NOMO-1 (cell line): ENCODE data around the gene CDK5.

ENCODE experiments used
- DNase-seq, 2 experiments: peaks; one replicate each; lab custom pipeline; 2025; ENCODE audit not compliant: unreplicated experiment in 2 of 2; lab: John Stamatoyannopoulos, UW

Gene CDK5

DNA sequence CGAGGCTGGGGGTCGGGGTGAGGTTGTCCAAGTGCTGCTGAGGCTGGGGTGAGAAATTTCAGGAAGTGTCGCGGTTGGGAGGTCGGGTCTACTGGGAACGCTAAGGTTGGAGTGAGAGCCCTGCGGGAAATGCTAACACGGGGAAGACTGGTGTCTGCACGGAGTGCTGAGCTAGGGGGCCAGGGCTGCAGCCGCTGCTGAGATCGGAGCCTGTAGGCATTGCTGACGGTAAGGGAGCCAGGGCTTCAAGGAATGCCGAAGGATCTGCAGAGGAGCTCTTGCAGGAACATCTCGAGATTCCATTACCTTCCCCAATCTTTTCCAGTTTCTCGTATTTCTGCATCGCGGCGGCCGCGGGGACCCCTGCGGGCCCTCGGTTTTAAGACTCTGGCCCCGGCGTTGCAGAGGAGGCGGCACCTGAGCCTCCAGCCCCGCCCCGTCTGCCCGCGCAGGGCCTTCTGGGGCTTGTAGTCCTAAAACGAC is at the start of gene CDK5:
Gene CDK5, minus strand, starts transcription at position 392 of the 483 bp plus-strand sequence. Its CDS starts 49 bp downstream, at position 343.
- no peak for DNase-seq

DNA sequence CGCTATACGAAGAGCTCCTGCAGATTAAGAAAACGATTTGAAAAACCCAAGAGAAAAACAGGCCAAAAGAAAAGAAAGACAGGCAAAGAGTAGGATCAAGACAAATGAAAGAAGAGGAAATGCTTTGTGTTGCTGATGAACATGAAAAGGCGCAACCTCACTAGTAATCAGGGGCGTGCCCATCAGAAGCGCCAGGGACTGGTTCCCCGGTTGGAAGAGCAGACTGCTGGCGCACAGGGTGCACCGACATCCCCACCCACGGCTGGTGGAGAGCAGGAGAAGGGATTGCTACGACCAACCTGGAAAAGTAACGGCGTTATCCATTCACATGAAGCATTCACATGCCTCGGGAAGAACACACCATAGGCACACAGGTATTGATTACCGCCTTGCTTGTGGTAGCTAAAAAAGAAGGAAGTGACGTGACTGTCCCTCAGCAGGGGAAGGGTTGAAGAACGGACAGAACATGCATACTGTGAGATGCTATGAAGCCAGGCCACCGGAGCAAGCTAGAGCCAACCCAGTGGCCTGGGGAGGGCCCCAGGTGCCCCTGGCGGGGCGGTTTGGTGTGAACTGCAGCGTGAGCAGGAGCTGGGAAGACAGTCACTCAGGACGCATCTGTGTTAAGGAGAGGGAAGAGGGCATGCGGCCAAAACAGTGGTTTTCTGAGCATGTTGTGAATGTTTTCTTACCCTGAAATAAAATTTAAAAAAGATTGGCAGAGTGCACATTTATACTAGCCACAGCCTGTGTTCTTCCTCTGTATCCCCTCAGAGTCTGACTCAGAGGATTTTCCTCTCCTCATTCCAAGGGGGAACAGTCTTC is 46.9 kb upstream of the CDK5 start:
- no peak for DNase-seq

DNA sequence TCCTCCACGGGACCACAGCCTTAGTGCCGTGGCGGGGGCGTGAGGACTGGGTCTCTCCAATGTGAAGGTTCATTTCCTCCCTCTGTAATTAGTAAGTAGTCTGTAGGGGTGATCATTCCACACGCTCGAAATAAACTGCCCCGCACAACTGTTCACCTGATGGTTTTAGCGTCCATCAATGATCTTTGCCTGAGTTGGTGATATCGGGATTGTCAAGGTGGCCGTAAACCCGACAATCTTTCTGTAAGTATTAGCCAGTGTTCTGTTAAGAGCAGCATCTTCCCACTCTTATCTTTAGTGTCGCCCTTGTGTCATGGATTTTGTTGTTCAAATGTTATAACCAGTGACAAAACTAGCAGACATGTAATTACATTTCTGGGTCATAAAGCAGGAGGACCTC is 46.3 kb upstream of the CDK5 start:
- DNase-seq = no peak

DNA sequence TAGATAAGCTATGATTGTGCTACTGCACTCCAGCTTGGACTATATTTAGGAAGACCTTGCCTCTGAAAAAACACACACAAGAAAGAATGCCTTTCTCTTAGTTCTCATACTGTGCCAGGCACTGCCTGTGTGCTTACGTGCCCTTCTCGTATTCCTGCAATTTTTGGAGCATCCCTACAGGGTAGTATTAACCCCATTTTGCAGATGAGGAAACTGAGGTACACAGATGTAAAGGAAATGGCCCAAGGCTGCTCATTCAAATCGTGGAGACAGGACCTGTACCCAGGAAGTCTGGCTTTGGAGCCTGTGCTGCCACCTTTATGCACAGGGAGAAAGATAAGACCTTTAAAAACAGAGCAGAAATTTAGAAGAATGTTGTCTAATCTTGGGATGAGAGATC is 45.3 kb upstream of the CDK5 start:
- DNase-seq = no peak

DNA sequence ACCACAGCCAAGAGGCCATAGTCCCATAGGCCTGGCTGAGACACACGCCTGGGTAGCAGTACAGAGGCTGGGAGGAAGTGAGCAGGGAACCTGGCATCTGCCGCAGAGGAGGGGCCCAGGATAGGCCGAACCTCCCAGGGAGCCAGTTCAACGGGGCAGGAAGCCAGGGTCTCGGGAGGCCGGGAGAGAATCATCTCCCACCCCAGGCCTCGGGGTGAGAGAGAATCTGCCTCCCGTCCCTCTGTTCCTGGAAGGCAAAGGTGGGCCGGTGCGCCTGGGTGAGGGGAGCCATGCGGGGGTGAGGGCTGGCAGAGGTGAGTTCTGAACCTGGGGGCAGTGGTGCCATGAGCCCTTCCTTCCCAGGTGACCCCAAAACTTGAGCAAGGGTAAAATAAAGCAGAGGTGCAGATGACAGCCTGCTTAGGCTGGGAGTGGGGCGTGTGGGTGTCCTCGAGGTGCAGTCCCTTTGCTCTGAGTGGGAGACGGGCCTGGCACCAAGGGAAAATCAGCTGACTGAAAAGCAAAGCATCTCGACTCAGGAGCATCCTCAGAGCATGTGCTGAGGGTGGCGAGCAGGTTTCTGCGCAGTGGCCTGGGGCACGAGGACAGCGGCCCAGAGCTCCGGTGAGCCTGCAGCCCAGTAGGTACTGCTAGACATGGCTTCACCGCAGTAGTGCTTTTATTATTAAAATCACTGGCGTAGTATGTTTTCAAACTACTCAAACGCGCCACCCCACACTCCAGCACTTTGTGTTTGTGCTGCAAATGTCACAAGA is 44.1 kb upstream of the CDK5 start:
- no peak for DNase-seq

DNA sequence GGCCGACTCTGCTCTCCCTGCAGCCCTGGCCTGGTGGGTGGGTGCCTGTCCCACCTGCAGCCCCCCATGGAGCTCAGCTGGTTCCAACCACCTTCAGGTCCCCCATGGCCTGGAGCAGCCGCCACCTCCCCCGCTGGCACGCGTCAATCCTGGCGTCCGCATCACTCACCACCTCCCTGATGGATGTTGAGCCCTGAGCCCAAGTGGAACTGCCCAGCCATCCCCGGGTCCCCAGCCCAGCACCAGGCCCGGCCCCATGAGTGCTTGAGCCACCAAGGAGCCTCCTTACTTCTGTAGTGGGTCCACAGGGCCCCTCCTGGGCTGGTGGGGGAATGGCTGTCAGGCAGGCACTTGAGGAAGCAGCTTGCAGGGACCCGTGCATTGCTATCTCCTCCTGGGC is 43.2 kb upstream of the CDK5 start:
- DNase-seq = no peak

DNA sequence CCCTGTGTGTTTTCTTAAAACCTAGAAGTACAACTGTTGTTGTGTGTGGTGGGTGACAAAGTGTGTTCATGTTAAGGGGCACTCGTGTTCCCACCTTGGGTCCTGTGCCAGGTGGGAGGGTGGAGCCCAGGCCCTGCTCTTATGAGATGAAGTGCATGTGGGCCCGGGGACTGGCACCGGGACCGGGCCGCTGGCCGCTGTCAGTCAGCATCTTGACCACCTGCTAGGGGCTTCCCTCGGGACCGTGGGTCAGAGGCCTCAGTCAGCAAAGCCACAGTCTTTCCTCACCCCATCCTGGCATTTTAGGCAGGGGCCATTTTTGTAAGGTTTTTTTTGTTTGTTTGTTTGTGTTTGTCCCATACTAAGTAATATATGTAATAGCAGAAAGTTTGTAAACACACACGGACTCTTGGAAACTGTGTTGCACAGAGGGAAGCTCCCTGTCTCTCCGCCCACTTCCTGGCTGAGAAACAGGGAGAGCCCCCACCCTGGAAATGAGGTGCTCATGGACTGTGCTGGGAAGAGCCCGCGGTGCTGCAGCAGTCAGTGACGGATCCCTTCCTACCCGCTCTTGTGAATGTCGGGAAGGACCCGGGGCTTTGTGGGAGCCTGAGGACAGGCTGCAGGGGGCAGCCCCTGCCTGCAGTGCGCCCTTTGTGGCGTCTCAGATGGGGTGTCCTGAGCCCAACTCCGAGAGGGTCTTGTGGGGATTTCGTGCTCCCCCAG is 42.0 kb upstream of the CDK5 start:
- DNase-seq = no peak

DNA sequence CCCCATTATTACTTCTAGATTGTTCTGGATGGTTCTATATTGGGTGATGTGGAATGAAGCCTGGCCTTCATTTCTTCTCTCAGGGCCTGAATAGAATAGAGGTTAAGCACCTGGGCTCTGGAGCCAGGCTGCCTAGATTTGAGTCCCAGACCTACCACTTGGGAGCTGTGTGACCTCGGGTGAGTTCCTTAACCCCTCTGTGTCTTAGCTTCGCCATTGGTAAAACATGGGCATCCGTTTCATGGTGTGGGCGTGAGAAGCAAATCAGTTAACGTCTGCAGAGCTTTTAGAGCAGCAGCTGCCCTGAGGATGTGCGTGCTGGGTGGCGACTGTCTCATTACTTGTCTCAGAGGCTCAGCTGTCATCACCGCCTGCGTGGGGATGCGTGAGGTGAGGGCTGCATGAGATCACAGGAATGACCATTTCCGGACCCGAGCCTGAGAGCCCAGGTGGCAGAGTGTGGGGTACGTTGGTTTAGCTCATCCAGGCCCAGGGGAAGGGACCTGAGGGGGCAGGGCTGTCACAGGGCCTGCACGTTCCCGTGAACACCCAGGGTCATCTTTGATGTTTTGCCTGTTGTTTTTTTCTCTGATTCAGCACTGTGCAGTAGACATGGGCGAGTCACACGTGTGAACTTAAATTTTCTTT is 38.3 kb upstream of the CDK5 start:
- DNase-seq = no peak

DNA sequence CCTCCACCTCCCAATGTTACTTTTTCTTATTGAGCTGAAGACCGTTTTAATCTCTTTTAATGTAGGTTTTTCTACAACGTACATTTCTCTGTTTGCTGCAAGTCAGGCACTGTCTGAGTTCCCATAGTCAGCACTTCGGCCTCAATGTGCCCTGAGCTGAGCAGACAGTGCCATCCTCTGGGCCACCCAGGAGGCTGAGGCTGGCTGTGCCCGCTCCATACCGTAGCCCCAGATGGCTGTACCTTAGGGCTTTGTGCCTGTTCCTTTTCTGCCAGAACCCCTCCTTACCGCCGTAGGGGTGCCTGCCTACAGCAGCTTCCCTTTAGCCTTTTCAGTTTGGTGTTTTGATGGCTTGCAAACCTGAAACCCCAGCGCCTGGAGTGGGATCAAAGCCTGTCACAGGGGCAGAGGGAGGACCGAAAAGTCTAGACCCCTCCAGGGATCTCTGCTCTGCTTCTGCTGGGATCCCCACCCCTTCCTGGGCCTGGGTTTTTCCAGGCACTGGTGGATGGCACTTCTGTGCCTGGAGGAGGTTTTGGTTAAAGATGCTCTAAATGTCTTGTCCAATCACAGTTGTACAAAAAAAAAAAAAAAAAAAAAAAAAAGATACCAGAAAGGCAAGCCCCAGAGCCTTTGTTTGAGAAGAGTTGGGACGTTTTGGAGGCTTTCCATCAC is 37.6 kb upstream of the CDK5 start:
- DNase-seq = no peak

DNA sequence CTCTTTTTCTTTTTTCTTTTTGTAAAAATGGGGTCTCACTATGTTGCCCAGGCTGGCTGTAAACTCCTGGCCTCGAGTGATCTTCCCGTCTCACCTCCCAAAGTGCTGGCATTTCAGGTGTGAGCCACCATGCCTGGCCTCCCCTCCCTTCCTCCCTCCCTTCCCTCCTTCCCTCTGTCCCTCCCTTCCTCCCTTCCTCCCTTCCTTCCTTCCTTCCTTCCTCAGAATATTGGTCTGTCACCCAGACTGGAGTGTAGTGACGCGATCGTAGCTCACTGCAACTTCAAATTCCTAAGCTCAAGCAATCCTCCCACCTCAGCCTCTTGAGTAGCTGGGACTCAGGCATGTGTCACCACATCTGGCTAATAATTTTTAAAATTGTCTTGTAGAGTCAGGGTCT is 37.0 kb upstream of the CDK5 start:
- no peak for DNase-seq

DNA sequence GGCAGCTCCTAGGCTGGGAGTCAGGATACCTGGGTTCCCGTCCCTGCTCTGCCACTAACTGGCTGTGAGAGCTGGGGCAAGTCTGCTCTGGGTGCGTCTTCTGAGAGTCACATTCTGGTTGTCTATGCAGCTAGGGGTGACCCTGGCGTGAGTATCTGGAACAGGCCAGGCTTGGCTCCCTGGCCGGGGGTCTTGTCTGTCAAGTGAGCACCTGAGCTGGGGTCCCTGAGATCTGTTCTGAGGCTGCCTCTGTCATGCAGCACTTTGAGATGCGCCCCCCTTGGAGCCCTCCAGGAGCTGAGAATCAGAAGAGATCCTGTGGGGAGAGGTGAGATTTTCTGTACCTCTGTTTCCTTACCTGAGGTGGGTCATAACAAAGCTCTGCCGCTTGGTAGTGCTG is 36.1 kb upstream of the CDK5 start:
- DNase-seq = no peak

DNA sequence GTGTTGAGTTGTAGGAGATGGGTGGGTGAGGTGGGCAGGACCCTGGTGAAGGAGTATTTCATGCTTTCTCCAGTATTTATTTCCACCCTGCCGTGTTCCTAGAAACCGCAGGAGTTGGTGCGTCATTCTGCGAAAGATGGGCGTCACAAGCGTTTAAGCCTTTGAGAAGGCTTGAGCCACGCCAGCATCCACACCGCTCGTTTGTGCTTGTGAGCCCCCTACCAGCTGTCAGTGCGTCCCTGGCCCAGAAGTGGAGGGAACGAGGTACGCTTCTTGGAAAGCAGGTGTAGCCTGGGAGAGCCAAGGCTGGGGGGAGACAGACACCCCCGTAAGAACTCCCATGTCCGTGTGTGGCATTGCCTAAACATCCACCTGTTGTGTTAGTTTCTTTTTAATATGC is 34.3 kb upstream of the CDK5 start:
- DNase-seq = no peak

DNA sequence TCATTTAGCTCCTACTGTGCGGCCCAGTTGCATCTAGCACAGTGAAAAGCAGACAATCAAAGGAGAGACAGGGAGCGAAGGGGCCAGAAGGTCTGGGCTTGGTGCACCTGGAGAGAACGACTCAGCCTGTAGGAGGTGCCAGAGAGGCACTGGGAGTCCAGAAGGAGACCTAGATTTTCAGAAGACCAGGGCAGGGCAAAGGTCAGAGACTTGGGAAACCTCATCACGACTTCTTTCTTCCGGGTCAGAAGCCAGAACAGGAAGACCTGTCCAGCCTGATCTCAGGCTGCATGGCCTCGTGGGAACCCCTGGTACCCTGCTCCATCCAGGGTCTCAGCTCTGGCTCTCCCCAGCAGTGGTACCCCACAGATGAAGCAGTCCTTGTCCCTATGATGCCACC is 33.7 kb upstream of the CDK5 start:
- DNase-seq = no peak

DNA sequence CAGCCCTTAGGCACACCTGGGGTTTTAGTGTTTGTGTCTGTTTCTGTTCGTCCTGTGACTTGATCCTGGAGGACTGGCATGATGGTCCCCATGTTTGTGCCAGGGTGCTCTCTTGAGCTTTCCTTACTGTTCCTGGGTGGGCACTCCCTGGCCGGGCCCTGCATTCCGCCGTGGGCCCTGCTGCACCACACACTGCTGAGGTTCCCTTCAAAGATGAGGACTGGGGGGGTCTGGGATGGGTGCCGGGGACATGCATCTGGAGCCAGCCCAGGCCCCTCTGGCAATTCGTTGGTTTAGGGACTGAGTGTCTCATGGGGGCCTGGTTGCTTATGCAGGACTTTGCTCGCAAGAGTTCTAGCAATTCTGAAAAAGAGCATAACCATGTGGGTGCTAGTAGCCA is 33.3 kb upstream of the CDK5 start:
- DNase-seq = no peak

DNA sequence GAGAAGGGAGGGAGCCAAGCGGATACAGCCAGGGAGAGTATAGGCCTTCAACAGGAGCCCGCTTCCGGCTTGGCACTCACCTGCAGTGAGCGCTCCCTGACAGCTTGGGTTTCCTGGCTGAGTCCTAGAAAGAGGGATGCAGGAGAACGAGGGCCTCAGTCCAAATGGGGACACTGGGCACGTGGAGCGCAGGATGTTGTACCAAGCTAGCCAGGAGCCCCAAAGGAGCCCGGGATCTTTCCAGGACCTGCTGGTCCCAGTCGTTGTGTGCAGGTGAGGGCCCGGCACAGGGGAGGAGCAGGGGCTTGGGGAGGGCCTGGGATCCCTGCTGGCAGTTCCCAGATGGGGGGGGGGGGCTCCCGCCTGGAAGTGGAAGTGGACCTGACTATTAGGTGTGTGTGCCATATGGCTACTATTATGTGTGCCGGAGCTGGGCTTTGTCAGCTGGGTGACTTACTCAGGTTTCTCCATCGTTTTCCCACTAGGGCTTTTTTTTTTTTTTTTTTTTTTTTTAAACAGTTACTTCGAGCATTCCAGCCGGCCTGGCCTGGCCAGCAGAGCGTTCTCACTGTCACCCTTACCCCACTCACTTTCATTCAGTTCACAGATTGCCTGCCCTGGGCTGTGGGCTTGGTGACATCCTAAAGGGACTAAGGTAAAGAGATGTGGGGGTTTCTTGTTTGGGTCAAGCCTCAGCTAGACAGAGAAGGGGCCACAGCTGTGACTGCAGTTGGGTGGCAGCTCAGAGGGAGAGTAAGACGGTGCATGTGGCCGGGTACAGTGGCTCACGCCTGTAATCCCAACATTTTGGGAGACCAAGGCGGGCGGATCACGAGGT is 32.4 kb upstream of the CDK5 start:
- DNase-seq = no peak

DNA sequence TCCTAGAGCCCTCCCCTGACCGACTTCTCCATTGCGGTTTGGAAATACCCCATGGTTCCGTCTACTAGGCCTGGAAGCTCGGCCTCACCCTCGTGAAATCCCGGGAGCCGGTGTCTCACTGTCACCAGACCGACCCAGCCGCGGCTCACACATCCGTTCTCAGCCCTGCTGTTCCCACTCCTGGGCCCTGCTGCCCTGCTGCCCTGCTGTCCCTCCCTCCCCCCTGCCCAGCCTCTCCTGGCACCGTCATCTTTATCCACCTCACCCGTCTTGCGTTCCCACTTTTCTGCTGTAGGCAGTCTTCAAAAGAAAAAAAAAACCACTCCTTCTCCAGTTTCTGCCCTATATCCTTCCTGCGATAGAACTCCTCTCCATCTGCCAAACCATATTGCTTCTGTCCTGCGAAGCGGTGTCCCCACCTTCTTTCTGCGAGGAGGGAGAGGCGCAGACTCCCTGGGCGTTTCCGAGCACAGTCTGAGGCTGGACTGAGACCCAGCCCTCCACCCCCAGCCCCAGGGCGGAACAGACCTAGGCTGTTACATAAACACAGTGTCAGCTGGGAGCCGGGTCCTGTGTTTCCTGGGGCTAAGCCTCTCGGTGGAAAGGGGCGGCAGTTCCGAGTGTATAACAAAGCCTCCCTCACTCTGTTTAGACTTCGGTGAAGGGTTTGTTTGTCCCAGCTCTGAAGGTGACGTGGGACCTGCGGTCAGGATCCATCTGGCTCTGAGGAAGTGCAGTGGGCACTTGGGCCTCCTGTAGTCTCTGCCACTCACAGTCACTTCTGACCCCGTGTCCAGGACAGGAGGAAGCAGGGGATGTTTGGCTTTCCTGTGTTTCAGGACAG is 31.4 kb upstream of the CDK5 start:
- no peak for DNase-seq

DNA sequence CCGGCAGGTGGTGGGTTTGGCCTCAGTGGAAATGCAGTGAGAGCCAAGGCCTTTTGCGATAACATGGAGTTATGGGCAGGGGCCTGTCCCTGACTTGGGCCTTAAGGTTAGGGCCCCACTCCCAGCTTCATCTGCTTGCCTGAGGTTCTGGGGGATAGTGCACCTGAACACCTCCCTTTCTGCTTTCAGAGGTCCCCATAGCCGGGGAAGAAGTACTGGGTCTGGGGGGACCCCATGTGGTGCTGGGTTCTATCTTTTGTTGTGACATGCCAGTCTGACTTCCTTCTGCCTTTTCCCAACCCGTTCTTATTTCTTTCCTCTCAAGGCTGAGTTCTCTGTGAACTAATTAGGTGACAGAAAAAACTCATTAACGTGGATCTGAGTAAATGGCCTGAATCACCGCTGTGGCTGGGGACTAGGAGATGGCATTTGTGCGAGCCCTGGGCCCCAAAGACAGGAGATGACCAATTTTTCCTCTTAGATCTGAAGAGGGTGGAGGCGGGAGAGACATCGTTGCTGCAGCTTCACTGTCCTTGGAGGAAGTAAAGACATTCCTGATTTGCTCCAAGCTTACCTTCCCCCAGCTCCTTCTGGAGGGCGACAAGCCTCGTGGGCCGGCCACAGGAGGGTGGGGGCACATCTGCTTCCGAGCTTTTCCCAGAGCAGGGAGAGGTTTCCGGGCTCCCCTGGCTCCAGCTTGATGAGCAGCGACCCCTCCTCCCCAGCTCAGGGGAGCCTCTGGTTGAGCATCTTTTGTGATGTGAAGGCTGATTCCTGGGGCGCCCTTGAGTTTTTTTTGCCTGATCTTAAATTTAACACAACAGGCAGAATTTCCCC is 30.5 kb upstream of the CDK5 start:
- no peak for DNase-seq
